ENCODE data around the gene KIF2C.
"Not testable (repeated sequence)": the region's sequence is repeated elsewhere in the genome, so short reads cannot be mapped to it uniquely, and the experiment has no call there.

The KIF2C gene

DNA sequence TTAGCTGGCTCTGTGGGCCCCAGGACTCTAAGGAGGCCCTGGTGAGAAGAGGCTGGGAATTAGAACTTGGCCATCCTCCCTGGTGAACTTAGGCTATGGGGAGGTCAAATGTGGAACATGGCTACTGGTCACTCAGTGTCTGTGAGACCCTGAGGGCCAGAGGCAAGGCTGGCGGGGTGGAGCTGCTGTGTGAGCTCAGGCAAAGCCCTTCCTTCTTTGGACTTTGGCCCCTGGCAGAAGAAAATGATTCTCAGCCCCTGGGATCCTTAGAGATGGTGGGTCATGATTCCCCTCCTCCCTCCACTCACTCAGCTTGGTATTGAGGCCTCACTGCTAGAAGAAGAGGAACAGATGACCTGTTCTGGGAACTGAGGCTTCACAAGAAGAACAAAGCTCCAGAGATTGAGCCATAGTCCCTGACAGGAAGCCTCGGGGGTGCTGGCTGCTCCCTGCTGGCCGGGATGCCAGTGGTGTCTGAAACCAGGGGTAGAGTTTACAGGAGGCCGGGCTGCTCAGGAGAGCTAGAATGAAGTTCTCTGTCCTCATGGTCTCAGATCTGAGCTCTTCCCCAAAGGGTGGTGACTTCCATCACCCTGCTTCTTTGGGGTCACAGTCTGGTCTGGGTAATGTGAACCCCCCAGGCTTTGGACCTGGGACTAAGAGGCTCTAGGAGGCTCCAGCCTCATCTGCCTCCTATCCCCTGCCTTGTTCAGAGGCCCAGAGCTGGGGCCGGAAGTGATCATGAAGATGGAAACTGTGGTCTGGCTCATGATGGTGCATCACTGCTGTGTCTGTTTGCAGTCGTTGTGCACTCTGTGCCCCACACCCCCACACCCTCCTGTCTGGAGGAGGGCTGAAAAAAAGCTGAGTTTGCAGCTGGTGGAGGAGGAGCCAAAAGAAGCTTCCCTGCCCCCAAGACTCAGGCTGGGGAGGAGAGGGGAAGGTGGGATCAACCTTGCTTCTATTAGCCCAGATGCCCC is 69.6 kb downstream of the KIF2C start:
- no peak overlapping the region for H3K27ac ChIP-seq
- H3K9me3 ChIP-seq (ENCODE audit: severe bottlenecking), result no peaks in the 10 kb centered on the region
- peaks cover 31% of the 10 kb centered on the region for H3K36me3 ChIP-seq
- no peak for DNase-seq
- H3K27me3 ChIP-seq (ENCODE audit: insufficient read depth, low read depth, severe bottlenecking), result no peaks in the 10 kb centered on the region
- TF ChIP-seq, protein P1, sequence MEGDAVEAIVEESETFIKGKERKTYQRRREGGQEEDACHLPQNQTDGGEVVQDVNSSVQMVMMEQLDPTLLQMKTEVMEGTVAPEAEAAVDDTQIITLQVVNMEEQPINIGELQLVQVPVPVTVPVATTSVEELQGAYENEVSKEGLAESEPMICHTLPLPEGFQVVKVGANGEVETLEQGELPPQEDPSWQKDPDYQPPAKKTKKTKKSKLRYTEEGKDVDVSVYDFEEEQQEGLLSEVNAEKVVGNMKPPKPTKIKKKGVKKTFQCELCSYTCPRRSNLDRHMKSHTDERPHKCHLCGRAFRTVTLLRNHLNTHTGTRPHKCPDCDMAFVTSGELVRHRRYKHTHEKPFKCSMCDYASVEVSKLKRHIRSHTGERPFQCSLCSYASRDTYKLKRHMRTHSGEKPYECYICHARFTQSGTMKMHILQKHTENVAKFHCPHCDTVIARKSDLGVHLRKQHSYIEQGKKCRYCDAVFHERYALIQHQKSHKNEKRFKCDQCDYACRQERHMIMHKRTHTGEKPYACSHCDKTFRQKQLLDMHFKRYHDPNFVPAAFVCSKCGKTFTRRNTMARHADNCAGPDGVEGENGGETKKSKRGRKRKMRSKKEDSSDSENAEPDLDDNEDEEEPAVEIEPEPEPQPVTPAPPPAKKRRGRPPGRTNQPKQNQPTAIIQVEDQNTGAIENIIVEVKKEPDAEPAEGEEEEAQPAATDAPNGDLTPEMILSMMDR (IDR thresholded peaks at IDR 0.05; ENCODE audit: low read depth, low read length), result no peak
- no peak overlapping the region for H3K4me3 ChIP-seq (ENCODE audit: low read depth, low read length)

DNA sequence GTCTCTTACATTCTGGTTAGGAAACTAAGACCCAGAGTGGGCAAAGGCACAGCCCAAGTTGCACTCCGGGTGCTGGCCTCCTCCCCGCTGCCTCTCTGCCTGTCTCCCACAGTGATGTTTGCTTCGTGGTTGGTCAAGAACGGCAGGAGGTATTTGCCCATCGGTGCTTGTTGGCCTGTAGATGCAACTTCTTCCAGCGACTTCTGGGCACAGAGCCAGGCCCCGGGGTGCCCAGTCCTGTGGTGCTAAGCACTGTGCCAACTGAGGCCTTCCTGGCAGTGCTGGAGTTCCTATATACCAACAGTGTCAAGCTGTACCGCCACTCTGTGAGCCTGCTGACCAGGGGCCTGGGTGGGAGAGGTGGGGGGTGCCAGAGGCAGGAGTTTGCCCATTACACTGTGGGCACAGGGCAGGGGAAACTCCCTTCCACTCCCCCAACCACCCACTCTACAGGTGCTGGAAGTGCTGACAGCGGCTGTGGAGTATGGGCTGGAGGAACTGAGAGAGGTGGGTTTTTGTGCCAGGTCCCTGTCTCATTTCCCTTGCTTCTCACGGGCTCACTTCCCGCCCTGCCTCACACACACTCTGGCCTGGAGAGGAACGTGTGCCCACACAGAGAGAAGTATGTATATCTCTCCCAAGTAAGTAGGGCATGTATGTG is 70.6 kb downstream of the KIF2C start:
- Histone ChIP-seq H3K36me3 (peaks cover 23% of the 10 kb centered on the region), H3K27me3 (ENCODE audit: insufficient read depth, low read depth, severe bottlenecking) (no peaks in the 10 kb centered on the region), H3K4me3 (ENCODE audit: low read depth, low read length) (no peak overlapping the region), H3K9me3 (ENCODE audit: severe bottlenecking) (no peaks in the 10 kb centered on the region), H3K27ac (no peak overlapping the region)
- TF ChIP-seq, protein P1 (IDR thresholded peaks at IDR 0.05; ENCODE audit: low read depth, low read length), result no peak
- no peak for DNase-seq

DNA sequence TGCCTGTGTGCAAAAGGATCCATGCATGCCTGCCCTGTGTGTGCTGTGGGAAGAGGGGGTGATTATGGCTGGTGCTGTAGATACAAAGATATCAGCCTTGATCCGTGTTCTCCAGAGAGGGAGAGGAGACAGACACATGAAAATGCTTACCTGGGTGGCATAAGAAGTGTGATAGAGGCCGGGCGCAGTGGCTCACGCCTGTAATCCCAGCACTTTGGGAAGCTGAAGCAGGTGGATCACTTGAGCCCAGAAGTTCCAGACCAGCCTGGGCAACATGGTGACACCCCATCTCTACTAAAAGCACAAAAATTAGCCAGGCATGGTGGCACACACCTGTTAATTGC is 71.1 kb downstream of the KIF2C start:
- not testable (repeated sequence) for H3K27ac ChIP-seq; DNase-seq; H3K4me3 ChIP-seq (ENCODE audit: low read depth, low read length)

DNA sequence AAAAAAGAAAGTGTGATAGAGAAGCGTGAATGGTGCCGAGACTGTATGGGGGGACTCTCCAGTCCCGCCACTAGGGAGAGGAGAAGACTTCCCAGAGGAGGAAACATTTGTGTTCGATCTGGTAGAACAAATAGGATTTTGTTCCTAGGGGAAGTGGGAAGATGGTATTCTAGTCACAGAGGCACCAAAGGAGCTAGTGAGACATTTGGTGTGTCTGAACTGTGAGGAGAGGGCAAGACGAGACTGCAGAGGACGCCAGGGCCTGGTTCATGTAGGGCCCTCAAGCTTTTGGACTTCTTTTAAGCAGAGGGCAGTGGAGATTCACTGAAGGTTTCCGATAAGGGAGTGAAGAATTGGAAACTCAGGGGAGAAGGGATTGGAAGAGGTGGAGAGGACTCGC is 71.6 kb downstream of the KIF2C start:
- TF ChIP-seq, protein P1 (IDR thresholded peaks at IDR 0.05; ENCODE audit: low read depth, low read length), result no peak
- H3K27ac ChIP-seq, result no peak overlapping the region
- H3K36me3 ChIP-seq, result peaks cover 13% of the 10 kb centered on the region; the same call in 1 of the 2 replicates
- H3K4me3 ChIP-seq (ENCODE audit: low read depth, low read length), result no peak overlapping the region
- H3K9me3 ChIP-seq (ENCODE audit: severe bottlenecking), result no peaks in the 10 kb centered on the region
- DNase-seq, result no peak
- H3K27me3 ChIP-seq (ENCODE audit: insufficient read depth, low read depth, severe bottlenecking), result no peaks in the 10 kb centered on the region

More for the DNA sequence above, 71.1 kb downstream of the KIF2C start:
- H3K9me3 ChIP-seq (ENCODE audit: severe bottlenecking); H3K27me3 ChIP-seq (ENCODE audit: insufficient read depth, low read depth, severe bottlenecking): not testable (repeated sequence)
- peaks cover 18% of the 10 kb centered on the region for H3K36me3 ChIP-seq

DNA sequence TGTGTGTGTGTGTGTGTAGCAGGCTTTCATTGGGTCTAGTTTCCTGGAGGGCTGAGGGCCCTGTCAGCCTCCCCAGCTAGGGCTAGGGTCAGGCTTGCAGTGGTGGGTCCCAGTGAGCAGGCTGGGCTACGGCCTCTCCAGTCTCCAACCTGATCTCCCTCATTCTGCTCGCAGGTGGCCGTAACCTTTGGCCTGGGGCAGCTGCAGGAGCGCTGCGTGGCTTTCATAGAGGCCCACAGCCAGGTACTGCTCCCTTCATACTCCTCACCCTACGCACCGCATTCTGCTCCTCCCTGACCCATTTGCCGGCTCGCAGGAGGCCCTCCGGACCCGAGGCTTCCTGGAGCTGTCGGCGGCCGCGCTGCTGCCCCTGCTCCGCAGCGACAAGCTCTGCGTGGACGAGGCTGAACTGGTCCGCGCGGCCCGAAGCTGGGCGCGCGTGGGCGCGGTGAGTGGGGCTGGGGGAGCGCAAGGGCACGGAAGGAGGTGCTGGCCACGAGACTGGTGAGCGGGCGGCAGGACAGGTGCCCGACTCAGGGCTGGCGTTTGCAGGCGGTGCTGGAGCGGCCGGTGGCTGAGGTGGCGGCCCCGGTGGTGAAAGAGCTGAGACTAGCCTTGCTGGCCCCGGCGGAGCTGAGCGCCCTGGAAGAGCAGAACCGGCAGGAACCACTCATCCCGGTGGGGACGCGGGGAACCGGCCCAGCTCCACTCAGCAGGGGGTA is 73.3 kb downstream of the KIF2C start:
- TF ChIP-seq, protein P1 (IDR thresholded peaks at IDR 0.05; ENCODE audit: low read depth, low read length), result no peak
- no peaks in the 10 kb centered on the region for H3K9me3 ChIP-seq (ENCODE audit: severe bottlenecking)
- H3K36me3 ChIP-seq, result peaks cover 3% of the 10 kb centered on the region; the same call in 1 of the 2 replicates
- no peaks in the 10 kb centered on the region for H3K27me3 ChIP-seq (ENCODE audit: insufficient read depth, low read depth, severe bottlenecking)
- no peak overlapping the region for H3K27ac ChIP-seq
- H3K4me3 ChIP-seq (ENCODE audit: low read depth, low read length), result no peak overlapping the region
- DNase-seq, result no peak

DNA sequence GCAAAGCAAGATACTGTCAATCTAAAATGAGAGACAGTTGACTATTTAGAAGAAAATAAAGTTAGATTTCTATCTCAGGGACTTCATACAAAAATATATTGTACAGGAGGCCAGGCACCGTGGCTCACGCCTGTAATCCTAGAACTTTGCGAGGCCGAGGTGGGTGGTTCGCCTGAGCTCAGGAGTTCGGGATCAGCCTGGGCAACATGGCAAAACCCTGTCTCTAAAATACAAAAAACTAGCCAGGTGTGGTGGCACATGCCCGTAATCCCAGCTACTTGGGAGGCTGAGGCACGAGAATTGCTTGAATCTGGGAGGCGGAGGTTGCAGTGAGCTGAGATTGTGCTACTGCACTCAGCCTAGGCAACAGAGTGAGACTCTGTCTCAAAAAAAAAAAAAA is 76.3 kb downstream of the KIF2C start:
- not testable (repeated sequence) for H3K4me3 ChIP-seq (ENCODE audit: low read depth, low read length); H3K27me3 ChIP-seq (ENCODE audit: insufficient read depth, low read depth, severe bottlenecking); DNase-seq; H3K27ac ChIP-seq; H3K36me3 ChIP-seq; H3K9me3 ChIP-seq (ENCODE audit: severe bottlenecking)
